ENCODE measurements around the gene TBC1D3I.
"Not testable (repeated sequence)": the region's sequence is repeated elsewhere in the genome, so short reads cannot be mapped to it uniquely, and the experiment has no call there.

Gene TBC1D3I

DNA sequence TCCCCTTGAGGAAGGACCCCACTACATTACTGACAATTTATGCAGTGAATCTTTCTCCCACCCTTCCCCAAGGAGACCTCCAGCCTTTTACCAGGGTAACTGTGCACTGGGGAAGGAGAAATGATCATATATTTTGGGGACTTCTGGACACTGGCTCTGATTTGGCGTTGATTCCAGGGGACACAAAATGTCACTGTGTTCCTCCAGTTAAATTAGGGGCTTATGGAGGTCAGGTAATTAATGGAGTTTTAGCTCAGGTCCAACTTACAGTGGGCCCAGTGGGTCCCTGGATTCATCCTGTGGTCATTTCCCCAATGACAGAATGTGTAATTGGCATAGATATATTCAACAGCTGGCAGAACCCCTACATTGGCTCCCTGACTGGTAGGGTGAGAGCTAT is 44.8 kb downstream of the TBC1D3I start:
- H3K4me1 ChIP-seq (ENCODE audit: control insufficient read depth in 1 of 2, insufficient read depth in 2 of 2, low read length in 2 of 2); H3K9ac ChIP-seq (ENCODE audit: low read depth in 1 of 2, low read length in 2 of 2); H3K27me3 ChIP-seq (ENCODE audit: control insufficient read depth in 1 of 2, insufficient read depth in 2 of 2, low read length in 2 of 2); H3K4me3 ChIP-seq (ENCODE audit: low read depth in 1 of 2, low read length in 2 of 2); H3K36me3 ChIP-seq (ENCODE audit: control insufficient read depth in 1 of 2, insufficient read depth in 2 of 2, low read length in 2 of 2); H3K27ac ChIP-seq (ENCODE audit: low read depth, low read length); H3K9me3 ChIP-seq (ENCODE audit: control insufficient read depth in 1 of 2, low read length in 2 of 2): not testable (repeated sequence)

DNA sequence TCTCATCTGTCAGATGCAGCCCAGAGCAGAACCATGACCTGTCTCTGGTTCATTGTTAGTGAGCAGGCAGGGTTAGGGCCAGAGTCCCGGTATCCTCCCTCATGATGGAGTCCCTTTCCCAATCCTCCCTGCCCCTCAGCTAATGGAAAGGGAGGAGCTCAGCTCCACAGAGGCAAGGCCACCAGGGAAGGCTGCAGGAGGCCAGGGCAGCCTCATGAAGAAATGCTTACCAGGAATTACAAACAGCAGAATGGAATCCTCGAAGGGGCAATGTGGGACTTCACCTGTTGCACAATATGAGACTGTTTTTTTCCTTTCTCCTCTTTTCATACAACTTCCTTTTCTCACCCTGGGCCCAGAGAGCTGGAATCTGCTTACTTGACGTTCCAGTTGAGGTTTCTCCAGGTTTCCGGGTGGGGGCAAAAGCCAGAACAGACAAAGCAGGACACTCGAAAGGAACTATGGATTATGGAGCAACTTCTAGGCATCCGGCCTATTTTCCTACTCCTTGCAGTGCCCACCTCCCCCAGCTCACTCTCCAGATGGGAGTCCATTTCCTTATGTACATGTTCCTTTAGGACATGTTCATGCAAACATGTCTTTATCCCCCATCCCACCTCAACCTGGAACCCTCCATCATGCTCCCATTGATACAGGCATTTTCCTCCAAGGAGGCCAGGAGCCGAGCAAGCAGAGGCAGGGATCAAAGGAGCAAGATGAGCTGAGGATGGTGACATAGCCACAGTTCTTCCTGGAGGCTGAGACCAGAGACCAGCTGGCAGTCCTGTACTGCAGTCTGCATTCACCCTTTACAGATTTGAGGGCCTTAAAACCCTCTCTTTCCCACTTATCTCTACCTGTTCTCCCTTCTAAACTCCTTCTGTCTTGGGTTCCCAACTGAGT is 48.7 kb downstream of the TBC1D3I start:
- not testable (repeated sequence) for H3K27me3 ChIP-seq (ENCODE audit: control insufficient read depth in 1 of 2, insufficient read depth in 2 of 2, low read length in 2 of 2); H3K27ac ChIP-seq (ENCODE audit: low read depth, low read length); H3K9me3 ChIP-seq (ENCODE audit: control insufficient read depth in 1 of 2, low read length in 2 of 2); H3K36me3 ChIP-seq (ENCODE audit: control insufficient read depth in 1 of 2, insufficient read depth in 2 of 2, low read length in 2 of 2); H3K4me3 ChIP-seq (ENCODE audit: low read depth in 1 of 2, low read length in 2 of 2); H3K4me1 ChIP-seq (ENCODE audit: control insufficient read depth in 1 of 2, insufficient read depth in 2 of 2, low read length in 2 of 2); H3K9ac ChIP-seq (ENCODE audit: low read depth in 1 of 2, low read length in 2 of 2)

GRCh38 chr17:36214918-36215317 is 49.5 kb downstream of the TBC1D3I start:
- no peaks in the 10 kb centered on the region for H3K36me3 ChIP-seq (ENCODE audit: control insufficient read depth in 1 of 2, insufficient read depth in 2 of 2, low read length in 2 of 2)
- H3K4me1 ChIP-seq (ENCODE audit: control insufficient read depth in 1 of 2, insufficient read depth in 2 of 2, low read length in 2 of 2): no peaks in the 10 kb centered on the region
- H3K4me3 ChIP-seq (ENCODE audit: low read depth in 1 of 2, low read length in 2 of 2): no peak overlapping the region
- no peak overlapping the region for H3K27ac ChIP-seq (ENCODE audit: low read depth, low read length)
- H3K9me3 ChIP-seq (ENCODE audit: control insufficient read depth in 1 of 2, low read length in 2 of 2): no peaks in the 10 kb centered on the region
- no peaks in the 10 kb centered on the region for H3K27me3 ChIP-seq (ENCODE audit: control insufficient read depth in 1 of 2, insufficient read depth in 2 of 2, low read length in 2 of 2)
- H3K9ac ChIP-seq (ENCODE audit: low read depth in 1 of 2, low read length in 2 of 2): no peak overlapping the region

DNA sequence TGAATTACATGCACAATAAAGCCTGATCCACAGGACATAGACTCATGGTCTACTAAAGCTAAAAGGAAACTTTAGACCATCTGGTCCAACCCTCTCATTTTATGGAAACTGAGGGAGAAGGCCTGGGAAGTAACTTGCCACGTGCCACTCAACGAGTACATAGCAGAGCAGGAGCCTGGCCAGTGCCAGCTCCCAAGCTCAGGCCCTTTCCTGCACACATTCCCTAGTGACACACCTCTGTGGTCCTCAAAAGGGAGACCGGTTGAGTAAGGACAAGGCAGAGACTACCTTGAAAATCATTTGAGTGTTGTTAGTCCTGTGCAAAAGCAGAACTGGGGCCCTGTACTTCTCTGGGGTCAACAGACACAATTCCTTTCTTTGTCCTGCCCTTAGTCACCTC is 50.7 kb downstream of the TBC1D3I start:
- Histone ChIP-seq H3K36me3 (ENCODE audit: control insufficient read depth in 1 of 2, insufficient read depth in 2 of 2, low read length in 2 of 2) (no peaks in the 10 kb centered on the region), H3K9ac (ENCODE audit: low read depth in 1 of 2, low read length in 2 of 2) (no peak overlapping the region), H3K4me1 (ENCODE audit: control insufficient read depth in 1 of 2, insufficient read depth in 2 of 2, low read length in 2 of 2) (no peaks in the 10 kb centered on the region), H3K27me3 (ENCODE audit: control insufficient read depth in 1 of 2, insufficient read depth in 2 of 2, low read length in 2 of 2) (no peaks in the 10 kb centered on the region), H3K27ac (ENCODE audit: low read depth, low read length) (no peak overlapping the region), H3K4me3 (ENCODE audit: low read depth in 1 of 2, low read length in 2 of 2) (no peak overlapping the region), H3K9me3 (ENCODE audit: control insufficient read depth in 1 of 2, low read length in 2 of 2) (no peaks in the 10 kb centered on the region)

- H3K27ac ChIP-seq (ENCODE audit: low read depth, low read length): no peak overlapping the region
- H3K4me1 ChIP-seq (ENCODE audit: control insufficient read depth in 1 of 2, insufficient read depth in 2 of 2, low read length in 2 of 2): no peaks in the 10 kb centered on the region
- H3K36me3 ChIP-seq (ENCODE audit: control insufficient read depth in 1 of 2, insufficient read depth in 2 of 2, low read length in 2 of 2): no peaks in the 10 kb centered on the region
- H3K27me3 ChIP-seq (ENCODE audit: control insufficient read depth in 1 of 2, insufficient read depth in 2 of 2, low read length in 2 of 2): no peaks in the 10 kb centered on the region
- no peaks in the 10 kb centered on the region for H3K9me3 ChIP-seq (ENCODE audit: control insufficient read depth in 1 of 2, low read length in 2 of 2)
- no peak overlapping the region for H3K4me3 ChIP-seq (ENCODE audit: low read depth in 1 of 2, low read length in 2 of 2)
- H3K9ac ChIP-seq (ENCODE audit: low read depth in 1 of 2, low read length in 2 of 2): no peak overlapping the region
Measured at GRCh38 chr17:36212966-36213365, 51.4 kb downstream of the TBC1D3I start.

DNA sequence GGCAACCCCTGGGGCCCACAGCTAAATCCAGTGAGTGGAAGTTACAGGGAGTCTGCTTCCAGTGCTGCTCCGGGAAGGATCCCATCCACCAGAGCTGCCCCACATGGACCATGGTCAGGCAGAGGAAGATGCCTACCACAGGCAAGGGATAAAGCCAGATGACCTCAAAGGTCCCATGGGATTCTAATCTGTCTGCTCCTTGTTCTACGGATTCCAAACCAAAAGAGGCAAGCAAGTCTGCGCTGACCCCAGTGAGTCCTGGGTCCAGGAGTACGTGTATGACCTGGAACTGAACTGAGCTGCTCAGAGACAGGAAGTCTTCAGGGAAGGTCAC is 52.1 kb downstream of the TBC1D3I start:
- Histone ChIP-seq H3K9me3 (ENCODE audit: control insufficient read depth in 1 of 2, low read length in 2 of 2) (no peaks in the 10 kb centered on the region), H3K27me3 (ENCODE audit: control insufficient read depth in 1 of 2, insufficient read depth in 2 of 2, low read length in 2 of 2) (no peaks in the 10 kb centered on the region), H3K4me1 (ENCODE audit: control insufficient read depth in 1 of 2, insufficient read depth in 2 of 2, low read length in 2 of 2) (no peaks in the 10 kb centered on the region), H3K9ac (ENCODE audit: low read depth in 1 of 2, low read length in 2 of 2) (no peak overlapping the region), H3K36me3 (ENCODE audit: control insufficient read depth in 1 of 2, insufficient read depth in 2 of 2, low read length in 2 of 2) (no peaks in the 10 kb centered on the region), H3K27ac (ENCODE audit: low read depth, low read length) (no peak overlapping the region), H3K4me3 (ENCODE audit: low read depth in 1 of 2, low read length in 2 of 2) (no peak overlapping the region)

GRCh38 chr17:36211484-36212271 is 52.7 kb downstream of the TBC1D3I start:
- not testable (repeated sequence) for H3K4me3 ChIP-seq (ENCODE audit: low read depth in 1 of 2, low read length in 2 of 2); H3K4me1 ChIP-seq (ENCODE audit: control insufficient read depth in 1 of 2, insufficient read depth in 2 of 2, low read length in 2 of 2); H3K9me3 ChIP-seq (ENCODE audit: control insufficient read depth in 1 of 2, low read length in 2 of 2); H3K27ac ChIP-seq (ENCODE audit: low read depth, low read length); H3K27me3 ChIP-seq (ENCODE audit: control insufficient read depth in 1 of 2, insufficient read depth in 2 of 2, low read length in 2 of 2); H3K9ac ChIP-seq (ENCODE audit: low read depth in 1 of 2, low read length in 2 of 2); H3K36me3 ChIP-seq (ENCODE audit: control insufficient read depth in 1 of 2, insufficient read depth in 2 of 2, low read length in 2 of 2)

- H3K9ac ChIP-seq (ENCODE audit: low read depth in 1 of 2, low read length in 2 of 2); H3K9me3 ChIP-seq (ENCODE audit: control insufficient read depth in 1 of 2, low read length in 2 of 2); H3K36me3 ChIP-seq (ENCODE audit: control insufficient read depth in 1 of 2, insufficient read depth in 2 of 2, low read length in 2 of 2); H3K27me3 ChIP-seq (ENCODE audit: control insufficient read depth in 1 of 2, insufficient read depth in 2 of 2, low read length in 2 of 2); H3K27ac ChIP-seq (ENCODE audit: low read depth, low read length); H3K4me1 ChIP-seq (ENCODE audit: control insufficient read depth in 1 of 2, insufficient read depth in 2 of 2, low read length in 2 of 2); H3K4me3 ChIP-seq (ENCODE audit: low read depth in 1 of 2, low read length in 2 of 2): not testable (repeated sequence)
Measured at GRCh38 chr17:36210439-36211211, 53.7 kb downstream of the TBC1D3I start, which contains the start of gene CCL4L2. CCL4L2 (plus strand) TSS chr17:36211063.

- Histone ChIP-seq H3K36me3 (ENCODE audit: control insufficient read depth in 1 of 2, insufficient read depth in 2 of 2, low read length in 2 of 2) (no peaks in the 10 kb centered on the region), H3K9me3 (ENCODE audit: control insufficient read depth in 1 of 2, low read length in 2 of 2) (no peaks in the 10 kb centered on the region), H3K9ac (ENCODE audit: low read depth in 1 of 2, low read length in 2 of 2) (no peak overlapping the region), H3K27ac (ENCODE audit: low read depth, low read length) (no peak overlapping the region), H3K4me3 (ENCODE audit: low read depth in 1 of 2, low read length in 2 of 2) (no peak overlapping the region), H3K4me1 (ENCODE audit: control insufficient read depth in 1 of 2, insufficient read depth in 2 of 2, low read length in 2 of 2) (no peaks in the 10 kb centered on the region), H3K27me3 (ENCODE audit: control insufficient read depth in 1 of 2, insufficient read depth in 2 of 2, low read length in 2 of 2) (no peaks in the 10 kb centered on the region)
Measured at GRCh38 chr17:36209575-36209974, 54.8 kb downstream of the TBC1D3I start.

GRCh38 chr17:36207383-36207782 is 57.0 kb downstream of the TBC1D3I start:
- H3K9me3 ChIP-seq (ENCODE audit: control insufficient read depth in 1 of 2, low read length in 2 of 2); H3K27me3 ChIP-seq (ENCODE audit: control insufficient read depth in 1 of 2, insufficient read depth in 2 of 2, low read length in 2 of 2); H3K9ac ChIP-seq (ENCODE audit: low read depth in 1 of 2, low read length in 2 of 2); H3K27ac ChIP-seq (ENCODE audit: low read depth, low read length); H3K4me1 ChIP-seq (ENCODE audit: control insufficient read depth in 1 of 2, insufficient read depth in 2 of 2, low read length in 2 of 2); H3K36me3 ChIP-seq (ENCODE audit: control insufficient read depth in 1 of 2, insufficient read depth in 2 of 2, low read length in 2 of 2); H3K4me3 ChIP-seq (ENCODE audit: low read depth in 1 of 2, low read length in 2 of 2): not testable (repeated sequence)
